NCI-H82 treated with DMSO at 0.1 percent for 48 hours (cell line): Measurements from ENCODE around the gene STRIT1.

Source experiments
- DNase-seq: peaks from one replicate; lab custom pipeline; 2025; ENCODE audit not compliant: unreplicated experiment; lab: John Stamatoyannopoulos, UW

The STRIT1 gene

DNA sequence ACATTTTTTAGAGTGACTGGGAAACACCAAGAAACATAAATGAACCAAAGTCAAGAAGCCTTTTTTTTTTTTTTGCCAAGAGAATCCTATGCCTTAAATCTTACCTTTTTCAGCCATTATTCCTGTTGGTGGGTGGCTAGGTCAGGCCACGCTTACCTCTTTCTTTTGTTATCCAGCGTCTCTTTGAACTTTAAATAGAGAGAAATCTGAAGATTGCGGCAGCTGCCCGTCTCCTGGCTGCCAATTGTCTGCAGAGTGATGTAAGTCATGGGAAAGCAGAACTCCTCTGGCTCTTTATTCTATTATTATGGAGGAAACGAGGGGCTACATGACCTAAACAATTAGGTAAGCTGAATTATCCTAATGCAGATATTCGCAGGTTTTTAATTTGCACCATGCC lies at the start of gene STRIT1:
STRIT1 (minus strand) TSS at position 168 of the 400 bp plus-strand sequence.
- no peak for DNase-seq

DNA sequence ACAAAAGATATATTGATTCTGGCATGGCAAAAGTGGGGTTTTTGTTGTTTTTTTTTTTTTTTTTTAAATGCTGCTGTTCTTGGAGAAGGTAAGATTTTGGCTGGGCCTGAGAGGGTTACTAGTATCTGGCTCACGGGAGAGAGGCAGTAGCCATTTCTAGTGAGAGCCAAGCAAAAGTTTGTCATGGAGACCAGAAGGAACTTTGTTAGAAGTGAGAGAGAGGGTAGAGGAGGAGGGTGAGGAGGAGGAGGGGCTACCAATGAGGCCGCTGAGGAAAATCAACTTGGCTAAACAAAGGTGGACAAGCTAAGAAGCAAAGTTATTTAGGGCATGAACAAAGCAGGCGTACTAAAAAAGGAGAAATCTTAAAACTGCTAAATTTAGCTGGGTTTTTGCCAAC lies 48.9 kb upstream of the STRIT1 start:
- no peak for DNase-seq

DNA sequence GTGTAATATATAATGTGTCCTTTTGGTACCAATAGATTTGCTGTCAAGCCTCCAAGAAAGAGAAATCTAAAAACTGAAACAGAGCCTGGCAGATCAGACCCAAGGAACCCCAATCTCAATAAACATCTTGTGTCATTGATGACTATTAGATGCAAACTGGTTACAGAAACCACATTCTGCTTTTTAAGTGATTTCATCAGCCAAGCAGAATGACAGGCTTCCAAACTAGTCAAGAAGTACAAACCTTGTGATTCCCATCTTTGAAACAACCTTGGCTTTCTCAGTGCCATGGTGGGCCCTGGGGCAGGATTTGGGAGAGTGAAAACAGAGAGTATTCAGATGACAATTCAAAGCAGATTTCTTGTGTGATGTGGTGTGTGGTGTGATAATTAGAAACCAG lies 45.6 kb upstream of the STRIT1 start:
- no peak for DNase-seq

DNA sequence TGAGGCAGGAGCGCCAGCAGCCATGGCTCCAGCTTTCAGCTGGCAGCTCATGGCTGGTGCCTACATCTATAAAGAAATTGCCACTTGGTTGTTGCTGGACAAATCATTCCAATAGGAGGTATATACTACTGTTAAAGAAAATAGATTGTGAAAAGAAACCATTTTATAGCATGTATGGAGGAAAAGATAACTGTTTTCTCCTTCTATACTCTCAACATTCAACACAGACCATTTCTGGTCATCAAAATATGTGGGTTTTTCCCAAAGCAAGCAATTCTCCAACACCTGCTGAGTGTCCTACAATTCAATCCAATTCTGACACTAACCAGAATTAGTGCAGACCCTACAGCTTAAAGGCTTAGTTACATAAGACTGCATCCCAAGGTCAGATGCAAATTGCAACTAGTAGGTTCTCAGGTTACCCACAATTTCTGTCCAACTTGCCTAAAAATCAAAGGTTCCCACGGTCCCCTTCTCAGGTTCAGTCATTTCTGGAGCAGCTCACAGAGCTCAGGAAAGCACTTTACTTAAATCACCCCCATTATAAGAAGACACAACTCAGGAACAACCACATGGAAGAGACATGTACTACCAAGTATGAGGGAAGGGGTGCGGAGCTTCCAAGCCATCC lies 42.4 kb upstream of the STRIT1 start:
- no peak for DNase-seq

DNA sequence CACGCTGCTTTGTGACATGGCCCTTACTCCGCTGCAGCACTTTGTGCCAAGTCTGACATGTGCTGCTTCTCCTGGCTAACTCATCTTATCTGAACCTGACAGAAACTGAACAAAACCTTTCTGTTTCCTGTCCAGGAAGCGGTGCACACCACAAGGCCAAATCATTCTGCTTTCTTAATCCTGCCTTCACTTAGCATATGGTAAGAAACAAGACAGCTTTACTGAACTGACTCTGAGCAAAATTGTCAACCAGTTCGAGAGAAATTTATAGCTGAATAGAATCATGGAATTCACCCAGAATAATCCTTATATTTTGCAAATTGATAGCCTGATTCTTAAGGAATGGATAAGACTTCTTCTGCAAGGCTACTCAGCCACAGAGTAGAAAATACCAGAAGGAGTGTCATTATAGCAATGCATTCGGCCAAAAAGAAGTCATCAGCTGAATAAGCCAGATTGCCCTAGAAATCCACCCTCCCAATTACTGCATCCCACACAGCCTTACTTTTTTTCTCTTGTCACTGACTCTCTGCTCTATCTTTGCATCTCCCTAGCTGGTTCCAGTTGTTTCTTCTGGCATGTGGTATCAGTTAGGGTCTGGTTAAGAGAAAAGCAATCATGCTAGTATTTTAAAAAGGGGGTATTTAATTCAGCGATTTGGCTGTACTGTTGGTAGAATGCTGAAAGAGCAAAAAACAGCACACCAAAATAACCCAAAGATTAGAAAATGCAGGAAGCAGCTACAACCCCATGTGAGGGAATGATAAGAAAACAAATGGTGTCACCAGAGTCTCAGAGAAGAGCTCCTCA lies 41.6 kb upstream of the STRIT1 start:
- no peak for DNase-seq

DNA sequence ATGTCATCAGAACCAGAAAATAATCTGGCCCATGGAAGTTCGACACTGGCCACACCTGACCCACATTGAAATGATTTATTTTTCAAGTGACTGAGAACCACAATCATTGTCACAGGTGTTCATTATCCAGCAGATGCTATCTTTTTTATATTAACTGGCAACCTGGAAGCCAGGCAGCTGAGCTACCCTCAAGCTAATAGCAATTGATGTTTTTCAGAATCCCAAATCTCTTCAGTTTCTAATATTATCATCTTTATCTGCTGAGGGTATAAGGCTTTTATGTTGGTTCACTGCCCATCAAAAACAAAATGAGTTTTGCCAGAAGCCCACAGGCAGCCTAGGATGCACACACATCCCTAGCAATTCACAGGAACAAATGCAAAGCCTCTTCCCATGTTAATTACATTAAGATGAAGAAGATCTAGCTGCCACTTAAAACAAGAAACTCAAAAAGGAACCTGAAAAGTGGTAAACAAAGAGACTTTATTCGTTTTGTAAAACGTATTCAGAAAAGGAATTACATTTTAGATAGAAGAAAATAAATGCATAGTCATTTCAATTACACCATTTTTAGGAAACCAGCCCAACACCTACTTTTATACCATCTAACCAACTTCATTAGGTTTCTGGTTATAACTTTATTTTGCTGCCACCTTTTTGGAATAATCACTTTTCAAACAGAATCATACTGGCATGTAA lies 40.9 kb upstream of the STRIT1 start:
- DNase-seq: no peak

DNA sequence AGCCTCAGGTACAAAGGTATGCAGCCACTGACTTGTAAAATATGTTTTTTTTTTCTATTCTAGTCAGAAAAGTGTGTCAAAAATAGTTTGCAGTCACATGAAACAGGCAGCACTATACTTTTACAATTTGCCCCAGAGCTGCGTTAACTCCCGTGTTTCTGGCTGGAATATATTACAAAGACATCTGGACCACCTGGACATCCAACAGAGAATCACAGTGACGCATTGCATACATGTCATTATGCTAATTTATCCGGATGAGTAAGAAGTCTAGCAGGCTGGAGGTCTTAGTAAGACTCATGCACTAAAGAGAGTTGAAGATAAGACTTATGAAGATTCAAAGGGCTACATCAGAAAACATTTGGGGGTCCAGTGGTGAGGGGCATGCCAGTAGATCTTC lies 39.2 kb upstream of the STRIT1 start:
- DNase-seq: no peak

DNA sequence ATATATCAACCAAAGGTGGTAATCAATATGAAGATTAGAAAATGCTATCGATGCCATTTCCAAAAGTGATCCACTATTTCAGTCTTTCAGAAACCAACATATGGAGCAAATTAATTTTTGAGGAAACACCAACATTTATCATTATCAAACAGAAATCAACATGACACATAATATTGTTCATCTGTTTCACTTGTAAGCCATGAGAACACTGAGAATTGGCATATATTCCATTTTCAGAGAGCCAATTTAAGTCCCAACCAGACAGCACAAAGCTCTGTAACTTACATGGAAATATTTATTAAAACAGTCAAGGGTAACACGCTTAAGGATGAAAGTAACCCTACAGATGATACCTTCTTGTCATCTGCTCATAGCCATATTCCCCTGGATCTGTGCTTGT lies 37.6 kb upstream of the STRIT1 start:
- DNase-seq: no peak

DNA sequence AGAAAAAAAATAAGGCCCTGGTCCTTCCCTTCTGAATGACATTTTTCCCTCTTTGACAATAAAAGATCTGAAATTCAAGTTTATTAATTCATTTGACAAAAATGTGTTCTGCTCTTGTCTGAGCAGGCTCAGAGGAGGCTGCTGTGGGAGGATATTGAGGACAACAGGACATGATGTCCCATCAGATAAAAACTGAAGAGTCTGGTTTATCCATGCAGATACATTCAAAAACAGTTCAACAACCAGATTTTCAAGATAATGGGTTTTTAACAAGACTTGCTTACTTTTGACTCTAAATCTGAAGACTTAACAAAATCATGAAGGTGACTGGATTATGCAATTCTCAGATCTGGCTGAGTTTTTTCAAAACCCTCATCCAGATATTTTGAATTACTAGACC lies 36.9 kb upstream of the STRIT1 start:
- no peak for DNase-seq

DNA sequence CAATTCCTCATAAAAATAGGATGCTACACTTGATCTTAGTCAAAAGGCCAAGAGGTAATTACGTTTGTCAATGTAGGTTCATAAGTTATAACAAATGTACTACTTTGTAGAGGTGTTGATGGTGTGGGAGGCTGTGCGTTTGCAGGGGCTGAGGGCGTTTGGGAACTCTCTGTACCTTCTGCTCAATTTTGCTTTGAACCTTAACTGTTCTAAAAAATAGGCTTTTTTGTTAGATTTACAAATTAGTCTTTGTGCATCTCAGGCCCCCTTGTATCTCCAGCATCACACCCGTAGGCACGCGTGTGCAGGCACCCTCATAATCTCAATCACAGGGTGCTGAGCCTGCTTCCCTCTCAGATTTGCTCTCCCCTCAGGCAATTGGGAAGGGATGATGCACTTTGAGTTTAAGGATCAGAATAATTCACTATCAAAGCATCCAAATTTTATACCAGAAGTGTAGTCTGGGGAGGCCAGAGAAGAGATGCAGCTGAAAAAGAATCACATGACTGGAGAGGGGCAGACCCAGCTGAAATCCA lies 36.1 kb upstream of the STRIT1 start:
- DNase-seq: no peak

DNA sequence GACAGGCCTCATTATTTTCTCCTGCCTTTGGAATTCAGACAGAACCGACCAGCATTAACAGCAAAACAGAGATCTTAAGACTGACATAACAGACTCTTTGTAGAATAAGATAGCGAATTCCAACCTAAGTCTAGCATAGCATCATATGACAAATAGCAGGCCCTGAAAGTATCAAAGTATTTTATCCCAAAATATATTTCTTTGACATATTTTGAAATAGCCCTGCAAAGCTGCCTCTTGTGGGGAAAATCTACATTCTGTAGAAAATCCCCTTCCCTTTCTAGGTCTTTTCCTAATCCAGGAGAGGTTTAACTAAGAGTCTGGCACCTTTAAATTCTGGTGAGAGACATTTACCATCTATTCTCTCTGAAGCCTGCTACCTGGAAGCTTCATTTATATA lies 34.4 kb upstream of the STRIT1 start:
- DNase-seq: no peak

DNA sequence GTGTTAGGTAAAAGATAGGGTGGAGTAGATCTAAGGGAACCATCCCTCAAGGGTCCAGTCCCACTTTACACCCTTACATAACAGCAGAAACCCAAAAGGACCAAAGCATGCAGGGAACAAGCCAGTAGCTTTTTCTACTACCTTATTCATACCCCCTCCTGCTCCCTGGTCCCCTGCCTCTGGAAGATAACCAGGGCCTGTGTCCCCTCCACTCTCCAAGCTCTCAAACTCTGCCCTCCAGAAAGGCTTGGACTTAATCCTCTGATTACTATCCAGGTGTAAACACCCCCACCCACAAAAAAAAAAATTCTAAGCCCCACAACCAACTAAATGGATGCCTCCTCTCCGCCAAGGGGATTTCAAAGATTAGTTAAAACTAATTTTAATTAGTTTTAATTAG lies 33.9 kb upstream of the STRIT1 start:
- DNase-seq: peak; percentile 78

DNA sequence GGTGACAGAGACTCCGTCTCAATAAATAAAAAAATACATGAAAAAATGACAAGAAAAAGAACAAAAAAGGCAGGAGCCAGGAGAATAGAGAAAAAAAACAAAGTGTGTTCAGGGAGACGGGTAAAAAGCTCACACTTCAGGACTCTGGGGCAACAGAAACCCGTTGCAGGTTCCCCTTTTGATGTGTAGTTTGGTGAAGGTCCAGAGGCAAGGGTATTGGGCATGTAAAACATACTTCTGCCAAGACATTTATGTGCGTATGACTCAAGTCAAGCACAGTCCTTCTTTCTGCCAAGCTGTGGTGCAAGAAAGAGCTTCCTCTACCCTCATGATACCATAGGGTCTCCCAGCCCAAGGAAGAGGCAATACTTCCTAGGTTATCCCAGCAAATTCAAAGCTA lies 33.4 kb upstream of the STRIT1 start:
- no peak for DNase-seq

DNA sequence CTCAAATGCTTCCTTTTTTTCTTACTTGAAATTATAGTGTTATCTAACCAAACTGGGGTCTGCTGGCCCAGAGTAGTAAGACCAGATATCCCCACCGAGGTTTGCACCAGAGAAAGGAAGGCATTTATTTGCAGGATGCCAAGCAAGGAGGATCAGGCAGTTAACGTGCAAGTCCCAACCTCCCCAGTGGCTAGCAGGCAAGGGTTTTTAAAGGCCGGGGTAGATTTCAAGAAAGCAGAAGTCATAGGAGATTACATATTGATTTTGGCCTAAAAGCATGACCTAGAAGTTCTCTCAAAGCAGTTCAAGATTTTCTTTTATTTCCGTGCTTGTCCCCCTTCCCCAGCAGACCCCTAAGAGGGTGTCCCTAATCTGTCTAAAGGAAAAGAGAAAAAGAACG lies 32.8 kb upstream of the STRIT1 start:
- no peak for DNase-seq

DNA sequence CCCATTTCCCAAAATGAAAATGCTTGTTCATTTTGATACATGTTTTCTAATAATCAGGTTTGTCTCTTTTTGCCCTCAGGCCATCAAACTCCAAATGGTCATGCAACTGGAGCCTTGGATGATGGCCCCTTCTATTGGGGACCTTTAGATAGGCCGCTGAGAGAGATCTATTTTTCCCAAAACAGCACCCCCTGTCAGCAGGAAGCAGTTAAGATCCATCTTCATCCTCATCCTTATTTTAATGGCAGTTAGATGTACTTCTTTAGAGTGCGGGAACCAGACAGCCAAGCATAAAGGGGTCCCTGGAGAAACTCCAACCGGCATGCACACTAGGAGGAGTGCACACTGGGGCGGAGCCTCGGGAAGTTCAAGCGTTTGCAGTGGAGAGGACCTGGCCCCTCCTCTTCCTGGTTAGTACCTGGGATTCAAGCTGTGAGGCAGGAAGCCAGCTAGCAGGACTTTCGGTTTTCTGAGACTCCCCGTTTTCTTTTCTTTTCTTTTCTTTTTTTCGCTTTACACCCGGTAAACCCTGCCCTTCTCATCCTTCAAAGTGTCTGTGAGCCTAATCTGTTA lies 31.9 kb upstream of the STRIT1 start:
- no peak for DNase-seq

DNA sequence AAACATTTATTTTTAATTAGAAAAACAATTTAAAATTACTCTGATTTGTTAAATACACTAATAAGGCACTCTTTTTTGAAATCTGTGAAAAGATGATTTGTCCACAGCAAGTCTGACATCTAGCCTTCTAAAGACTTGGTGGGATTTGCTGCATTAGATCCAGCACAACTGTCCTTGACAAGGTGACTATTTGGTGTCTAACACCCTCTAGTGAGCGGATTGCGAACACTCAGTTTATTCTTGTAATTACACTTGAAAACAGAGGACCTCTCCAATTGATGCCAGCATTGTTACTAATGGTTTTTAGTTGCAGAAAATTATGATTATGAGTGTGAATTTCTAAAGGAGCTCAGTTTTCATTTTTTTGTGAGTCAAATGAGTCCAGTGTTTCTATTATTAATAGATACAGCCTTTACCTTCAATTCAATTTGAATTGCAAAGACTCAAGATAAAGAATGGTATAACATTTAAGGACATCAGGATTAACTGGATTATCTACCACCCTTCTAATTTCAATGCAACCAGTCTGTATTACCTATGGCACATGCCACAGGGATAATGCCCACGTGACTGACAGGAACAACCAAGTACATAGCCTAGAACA lies 29.7 kb upstream of the STRIT1 start:
- DNase-seq: peak; percentile 71

DNA sequence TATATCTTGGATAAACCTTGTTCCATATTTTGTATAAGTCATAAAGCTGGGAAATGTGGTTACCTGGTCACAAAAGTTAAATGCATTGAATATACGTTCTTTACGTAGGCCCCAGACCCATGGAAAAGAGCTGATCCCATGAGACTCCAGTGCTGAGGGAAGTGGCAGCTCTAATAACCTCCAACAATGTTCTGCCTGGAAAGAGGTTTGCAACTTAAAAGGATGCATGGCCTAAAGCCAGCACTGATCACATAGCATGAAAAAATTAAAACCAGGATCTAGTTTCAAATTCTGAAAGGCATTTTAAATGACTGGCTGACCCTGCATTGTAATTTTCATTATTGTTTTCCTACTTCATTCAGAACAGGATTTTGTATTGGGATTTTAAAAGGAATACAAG lies 27.9 kb upstream of the STRIT1 start:
- no peak for DNase-seq

DNA sequence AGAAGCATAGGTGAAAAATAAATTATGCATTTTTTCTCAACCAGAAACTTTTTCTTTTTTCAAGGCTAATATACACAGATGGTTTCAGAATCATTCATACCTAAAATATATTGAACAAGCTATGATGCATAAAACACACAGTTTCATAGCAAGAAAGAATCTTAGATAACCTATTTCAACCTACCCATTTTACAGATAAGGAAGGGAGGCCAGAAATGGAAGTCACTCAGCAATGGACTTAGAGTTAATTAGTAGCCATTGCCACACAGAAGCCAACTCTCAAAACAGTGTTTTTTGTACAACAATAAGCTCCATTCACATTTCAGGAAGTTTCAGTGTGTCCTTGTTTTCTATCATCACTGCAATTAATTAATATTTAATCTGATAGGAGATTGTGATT lies 27.5 kb upstream of the STRIT1 start:
- no peak for DNase-seq

DNA sequence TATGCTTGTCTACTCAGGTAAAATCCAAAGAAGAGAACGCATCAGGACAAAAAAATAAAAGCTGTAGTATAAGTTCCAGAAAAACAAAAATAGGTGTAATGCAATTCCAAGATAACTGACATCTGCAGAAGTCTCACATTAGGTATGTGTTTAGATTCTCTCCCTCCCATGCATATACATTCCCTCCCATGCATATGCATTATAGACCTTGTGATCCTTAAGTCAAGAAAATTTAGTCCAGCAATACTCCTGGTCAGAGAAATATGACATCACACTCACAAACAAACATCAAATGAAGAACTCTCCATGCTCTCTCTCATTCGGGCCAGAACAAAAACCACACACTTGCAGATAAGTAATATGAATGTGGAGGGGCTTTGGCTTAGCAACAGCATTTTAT lies 25.3 kb upstream of the STRIT1 start:
- DNase-seq: no peak

DNA sequence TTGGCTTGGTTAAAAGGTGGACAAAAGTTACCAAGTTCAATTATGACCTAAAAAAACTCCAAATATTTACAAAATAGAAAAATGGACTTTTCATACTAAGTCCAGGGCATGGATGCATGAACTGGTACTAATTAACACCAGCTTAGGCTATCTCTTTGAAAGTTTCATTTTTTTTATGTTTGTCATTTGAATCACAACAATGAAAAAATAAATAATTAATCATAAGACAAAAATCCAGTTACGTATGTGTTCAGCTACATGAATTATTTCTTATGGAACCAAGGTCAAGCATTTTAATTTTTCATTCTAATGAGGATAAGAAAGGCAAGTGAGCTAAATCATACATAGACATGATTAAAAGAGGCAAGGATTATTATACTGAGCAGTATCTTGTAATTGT lies 23.7 kb upstream of the STRIT1 start:
- DNase-seq: no peak

DNA sequence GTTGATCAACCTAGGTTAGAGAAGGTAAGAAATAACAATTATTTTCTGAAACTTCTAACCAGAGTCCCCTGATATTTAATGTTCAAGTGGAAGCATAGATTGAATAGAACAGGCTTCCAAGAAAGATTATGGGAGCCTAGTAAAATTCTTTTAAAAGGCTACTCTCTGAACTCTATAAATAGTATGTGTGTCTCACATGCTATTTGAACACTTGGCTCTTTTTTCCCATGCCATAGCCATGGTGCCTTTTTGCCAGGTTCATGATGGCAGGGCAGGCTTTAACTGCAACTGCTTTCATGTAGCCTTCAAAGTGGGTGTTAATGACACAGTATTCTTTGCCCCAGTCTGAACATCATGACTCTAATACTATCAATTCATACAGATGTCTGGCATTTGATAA lies 22.9 kb upstream of the STRIT1 start:
- no peak for DNase-seq
